ENCODE measurements around the gene PISD.

Gene PISD

GRCh38 chr22:31623592-31624304, 38.3 kb downstream of the PISD start:
- no peak for DNase-seq

GRCh38 chr22:31622980-31623379, 39.0 kb downstream of the PISD start:
- DNase-seq: no peak

GRCh38 chr22:31621507-31622124, 40.4 kb downstream of the PISD start:
- no peak for DNase-seq

GRCh38 chr22:31620756-31621480, 41.1 kb downstream of the PISD start:
- no peak for DNase-seq

GRCh38 chr22:31619611-31620300, 42.3 kb downstream of the PISD start:
- DNase-seq: no peak

- peak; percentile 14 for DNase-seq
These were observed 43.4 kb downstream of the PISD start for GRCh38 chr22:31618471-31619176.

GRCh38 chr22:31618057-31618456, 44.0 kb downstream of the PISD start:
- DNase-seq: peak; percentile 91

- peak; percentile 34 for DNase-seq
These were observed 45.6 kb downstream of the PISD start for GRCh38 chr22:31616315-31616980.

- DNase-seq: peak; percentile 34
These were observed 46.1 kb downstream of the PISD start for GRCh38 chr22:31615940-31616314.

GRCh38 chr22:31615491-31615860, 46.5 kb downstream of the PISD start:
- no peak for DNase-seq

GRCh38 chr22:31614781-31615490, 47.1 kb downstream of the PISD start:
- DNase-seq: no peak

GRCh38 chr22:31613904-31614296, 48.1 kb downstream of the PISD start:
- DNase-seq: no peak

- DNase-seq: no peak
These were observed 48.6 kb downstream of the PISD start for GRCh38 chr22:31613286-31613903.

GRCh38 chr22:31612891-31613285, 49.1 kb downstream of the PISD start:
- no peak for DNase-seq

- no peak for DNase-seq
These were observed 50.8 kb downstream of the PISD start for GRCh38 chr22:31611061-31611760.

GRCh38 chr22:31610611-31611010, 51.4 kb downstream of the PISD start:
- DNase-seq: no peak

GRCh38 chr22:31609716-31610115, 52.3 kb downstream of the PISD start:
- no peak for DNase-seq

- DNase-seq: no peak
These were observed 54.3 kb downstream of the PISD start for GRCh38 chr22:31607696-31608095.

- no peak for DNase-seq
These were observed 56.0 kb downstream of the PISD start for GRCh38 chr22:31605851-31606585.
